CD8-positive, alpha-beta memory T cell (primary cell): ENCODE measurements around the gene GRID2. TPM values are rescaled to one million over a fixed set of nuclear protein-coding genes. Genes with fewer than 3 reads are reported as not detected.

Experiments used
- CTCF ChIA-PET: fragments of 350-600 bp; sonication (Branson Sonifier 250); formaldehyde crosslinking; loops from one replicate; lab custom pipeline; 2021; ENCODE audit warnings: antibody characterized with exemption; lab: Charles Lee
- POLR2A ChIA-PET: fragments of 350-600 bp; sonication (Branson Sonifier 250); formaldehyde crosslinking; loops from one replicate; lab custom pipeline; 2021; ENCODE audit warnings: antibody characterized with exemption; lab: Charles Lee
- DNase-seq, 5 donors: peaks; one replicate each; pipeline versions ENCODE4 v3.0.0 to v3.0.0-alpha.2; 2020 to 2022; ENCODE audit warnings: mixed read lengths in 1 of 5
- H3K27ac ChIP-seq: one replicate; pipeline ENCODE4 v1.7.0; 2013; ENCODE audit warnings: low read depth, mild to moderate bottlenecking, low read length, moderate library complexity
- H3K27me3 ChIP-seq: 2 replicates; pipeline ENCODE4 v1.7.0; 2013; ENCODE audit warnings: low read length, mild to moderate bottlenecking; ENCODE audit not compliant: insufficient read depth, poor library complexity, severe bottlenecking
- H3K36me3 ChIP-seq: 2 replicates; pipeline ENCODE4 v1.7.0; 2013; ENCODE audit warnings: mild to moderate bottlenecking, low read length, moderate library complexity; ENCODE audit not compliant: insufficient read depth
- H3K4me1 ChIP-seq: 2 replicates; pipeline ENCODE4 v1.7.0; 2013; ENCODE audit warnings: mild to moderate bottlenecking, low read length, moderate library complexity; ENCODE audit not compliant: insufficient read depth
- H3K4me3 ChIP-seq: 2 replicates; pipeline ENCODE4 v1.7.0; 2013; ENCODE audit warnings: mild to moderate bottlenecking, low read length
- H3K9me3 ChIP-seq: 2 replicates; pipeline ENCODE4 v1.7.0; 2013; ENCODE audit warnings: mild to moderate bottlenecking, low read length
- H3K27ac Mint-ChIP-seq, 8 donors: one replicate each; pipeline ENCODE4 v1.8.0; 2020 to 2021; ENCODE audit warnings: mixed read lengths in 8 of 8, mild to moderate bottlenecking in 6 of 8, inconsistent platforms in 3 of 8, moderate library complexity in 3 of 8
- H3K27me3 Mint-ChIP-seq, 2 donors: one replicate each; pipeline ENCODE4 v1.8.0; 2020 to 2021; ENCODE audit warnings: mixed read lengths in 2 of 2, mild to moderate bottlenecking in 1 of 2, moderate library complexity in 1 of 2
- H3K36me3 Mint-ChIP-seq, 3 donors: one replicate each; pipeline ENCODE4 v1.8.0; 2020 to 2021; ENCODE audit warnings: mixed read lengths in 3 of 3, inconsistent platforms in 1 of 3, mild to moderate bottlenecking in 1 of 3
- H3K4me1 Mint-ChIP-seq, 3 donors: one replicate each; pipeline ENCODE4 v1.8.0; 2020 to 2021; ENCODE audit warnings: mixed read lengths in 3 of 3, inconsistent platforms in 1 of 3, mild to moderate bottlenecking in 1 of 3
- H3K4me3 Mint-ChIP-seq, 7 donors: one replicate each; pipeline ENCODE4 v1.8.0; 2020 to 2021; ENCODE audit warnings: mixed read lengths in 7 of 7, mild to moderate bottlenecking in 6 of 7, moderate library complexity in 4 of 7, inconsistent platforms in 2 of 7
- H3K9me3 Mint-ChIP-seq, 5 donors: one replicate each; pipeline ENCODE4 v1.8.0; 2020 to 2022; ENCODE audit warnings: mixed read lengths in 5 of 5, mild to moderate bottlenecking in 3 of 5, moderate library complexity in 2 of 5, inconsistent platforms in 1 of 5
- polyA plus RNA-seq: library from polyadenylated mRNA; unstranded; fragments of 300-500 nt; fragmentation: Illumina TruSeq; gene quantifications from one replicate; pipeline ENCODE4 v1.2.3, GENCODE V29; 2021
- total RNA-seq, 2 experiments: library from RNA; stranded (reverse); gene quantifications; one replicate each; pipeline ENCODE4 v1.2.3, GENCODE V29; 2021

Gene GRID2
- total and polyA plus RNA-seq, 3 experiments from 2014 or later, result not detected

DNA sequence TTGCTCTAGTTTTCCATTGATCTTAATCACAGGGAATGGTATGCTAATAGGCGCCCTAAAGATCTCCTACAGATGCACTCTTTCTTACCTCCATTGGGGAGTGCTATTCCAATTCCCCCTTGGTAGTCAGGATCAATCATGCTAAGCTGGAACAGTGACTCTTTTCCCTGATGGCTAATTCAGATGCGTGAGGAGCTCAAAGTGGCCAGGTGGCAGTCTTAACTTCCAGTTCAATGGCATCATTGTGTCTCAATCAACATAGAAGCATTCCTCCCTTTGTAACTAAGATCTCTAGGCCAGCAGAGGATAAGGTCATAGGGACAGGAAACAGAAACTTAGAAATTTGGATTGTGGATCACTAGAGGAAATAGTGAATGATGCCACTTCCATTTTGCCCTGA is 216.8 kb downstream of the GRID2 start:
- DNase-seq, result no peak
- Histone ChIP-seq H3K27me3 (no peaks in the 10 kb centered on the region), H3K4me1 (no peaks in the 10 kb centered on the region), H3K27ac (no peak overlapping the region), H3K9me3 (no peaks in the 10 kb centered on the region), H3K4me3 (no peak overlapping the region), H3K36me3 (no peaks in the 10 kb centered on the region)
- POLR2A ChIA-PET, result no interaction called here
- H3K27me3 Mint-ChIP-seq, result no peaks in the 10 kb centered on the region
- no peaks in the 10 kb centered on the region for H3K4me1 Mint-ChIP-seq
- CTCF ChIA-PET, result no interaction called here
- peaks cover 0 to 13% (median 1%) of the 10 kb centered on the region in 5 donors for H3K9me3 Mint-ChIP-seq
- no peak overlapping the region for H3K27ac Mint-ChIP-seq
- no peaks in the 10 kb centered on the region for H3K36me3 Mint-ChIP-seq
- H3K4me3 Mint-ChIP-seq, result no peak overlapping the region

DNA sequence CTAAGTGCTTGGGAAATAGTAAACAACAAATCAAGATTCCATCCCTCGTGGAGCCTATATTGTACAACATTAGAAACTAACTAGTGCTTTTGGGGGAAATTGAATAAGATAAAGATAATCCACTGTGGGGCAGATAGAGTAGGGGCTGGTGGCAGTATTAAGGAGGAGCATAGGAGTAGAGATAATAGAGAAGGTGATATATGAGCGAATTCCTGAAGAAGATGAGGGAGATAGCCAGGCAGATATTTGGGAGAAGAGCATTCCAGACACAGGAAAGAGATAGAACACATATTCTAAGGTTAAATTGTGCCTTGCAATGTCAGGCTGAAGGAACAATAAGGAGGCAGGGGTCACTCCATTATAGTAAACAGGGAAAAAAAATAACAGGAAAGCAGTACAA is 218.2 kb downstream of the GRID2 start:
- Histone ChIP-seq H3K4me3 (no peak overlapping the region), H3K27ac (no peak overlapping the region), H3K4me1 (no peaks in the 10 kb centered on the region), H3K27me3 (no peaks in the 10 kb centered on the region), H3K9me3 (no peaks in the 10 kb centered on the region), H3K36me3 (no peaks in the 10 kb centered on the region)
- POLR2A ChIA-PET, result no interaction called here
- CTCF ChIA-PET, result no interaction called here
- DNase-seq, result no peak
- Mint-ChIP-seq H3K9me3 (peaks cover 0 to 11% (median 1%) of the 10 kb centered on the region in 5 donors), H3K27ac (no peak overlapping the region), H3K4me1 (no peaks in the 10 kb centered on the region), H3K36me3 (no peaks in the 10 kb centered on the region), H3K27me3 (no peaks in the 10 kb centered on the region), H3K4me3 (no peak overlapping the region)

DNA sequence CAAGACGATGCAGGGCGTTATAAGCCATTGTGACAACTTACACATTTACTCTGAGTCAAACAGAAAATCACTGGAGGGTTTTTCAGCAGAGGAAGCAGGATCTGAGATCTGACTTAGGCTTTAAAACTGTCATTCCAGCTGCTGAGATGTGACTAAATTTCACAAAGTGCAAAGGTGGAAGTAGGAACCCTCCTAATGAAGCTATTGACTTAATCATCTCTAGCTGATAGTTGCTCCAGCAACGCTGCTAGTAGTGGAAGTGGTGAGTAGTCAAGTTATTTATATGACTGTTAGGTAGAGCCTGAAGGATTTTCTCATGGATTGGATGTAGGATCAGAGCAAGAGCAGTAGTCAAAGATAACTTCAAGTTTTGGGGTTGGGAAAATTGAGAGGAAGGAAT is 218.6 kb downstream of the GRID2 start:
- Histone ChIP-seq H3K4me3 (no peak overlapping the region), H3K9me3 (no peaks in the 10 kb centered on the region), H3K36me3 (no peaks in the 10 kb centered on the region), H3K27ac (no peak overlapping the region), H3K27me3 (no peaks in the 10 kb centered on the region), H3K4me1 (no peaks in the 10 kb centered on the region)
- Mint-ChIP-seq H3K9me3 (peaks cover 0 to 11% (median 1%) of the 10 kb centered on the region in 5 donors), H3K27me3 (no peaks in the 10 kb centered on the region), H3K4me1 (no peaks in the 10 kb centered on the region), H3K36me3 (no peaks in the 10 kb centered on the region), H3K27ac (no peak overlapping the region), H3K4me3 (no peak overlapping the region)
- CTCF ChIA-PET, result no interaction called here
- POLR2A ChIA-PET, result no interaction called here
- no peak for DNase-seq

DNA sequence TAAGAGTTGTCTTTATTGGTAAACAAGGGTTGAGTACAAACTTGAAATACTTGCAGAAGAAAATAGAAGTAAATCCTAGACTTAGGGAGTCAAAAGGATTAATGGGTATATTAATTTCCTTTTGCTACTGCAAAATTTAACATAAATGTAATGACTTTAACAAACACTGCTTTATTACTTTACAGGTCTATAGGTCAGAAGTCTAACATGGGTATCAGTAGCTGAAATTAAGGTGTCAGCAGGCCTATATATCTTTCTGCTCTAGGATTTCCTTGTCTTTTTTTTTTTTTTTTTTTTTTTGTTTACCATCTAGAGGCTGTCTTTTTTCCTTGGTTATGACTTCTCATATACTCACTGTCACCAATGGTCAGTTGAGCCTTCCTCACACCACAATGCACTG is 220.4 kb downstream of the GRID2 start:
- no peak for DNase-seq
- Histone ChIP-seq H3K27me3 (no peaks in the 10 kb centered on the region), H3K9me3 (no peaks in the 10 kb centered on the region), H3K36me3 (no peaks in the 10 kb centered on the region), H3K4me3 (no peak overlapping the region), H3K4me1 (no peaks in the 10 kb centered on the region), H3K27ac (no peak overlapping the region)
- Mint-ChIP-seq H3K9me3 (peaks cover 0 to 8% (median 4%) of the 10 kb centered on the region in 5 donors), H3K4me3 (no peak overlapping the region), H3K36me3 (no peaks in the 10 kb centered on the region), H3K27ac (no peak overlapping the region), H3K27me3 (no peaks in the 10 kb centered on the region), H3K4me1 (no peaks in the 10 kb centered on the region)
- ChIA-PET CTCF (no interaction called here), POLR2A (no interaction called here)

DNA sequence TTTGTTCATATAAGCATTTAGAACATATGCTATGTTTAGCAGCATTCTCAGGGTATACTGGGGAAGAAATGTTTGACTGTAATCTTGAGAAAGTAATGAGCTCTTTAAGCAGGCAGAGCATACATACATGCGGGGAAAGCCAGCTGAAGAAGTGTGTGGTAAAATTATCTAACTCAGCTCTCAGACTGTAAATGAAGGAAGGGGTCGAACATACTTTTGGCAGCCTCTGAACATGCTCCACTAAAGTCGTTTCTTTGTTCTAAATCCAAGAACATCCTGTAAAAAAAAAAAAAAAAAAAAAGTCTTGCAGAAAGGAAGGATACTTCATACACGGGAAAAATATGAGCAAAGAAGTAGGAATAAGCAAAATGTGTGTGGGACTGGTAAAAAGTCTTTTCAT is 224.8 kb downstream of the GRID2 start:
- peaks cover 6 to 15% (median 10%) of the 10 kb centered on the region in 5 donors for H3K9me3 Mint-ChIP-seq
- no peak overlapping the region for H3K27ac ChIP-seq
- H3K27ac Mint-ChIP-seq, result no peak overlapping the region
- no peaks in the 10 kb centered on the region for H3K27me3 Mint-ChIP-seq
- no peak overlapping the region for H3K4me3 ChIP-seq
- CTCF ChIA-PET, result no interaction called here
- H3K4me1 Mint-ChIP-seq, result no peaks in the 10 kb centered on the region
- H3K4me1 ChIP-seq, result no peaks in the 10 kb centered on the region
- no peak for DNase-seq
- H3K36me3 ChIP-seq, result no peaks in the 10 kb centered on the region
- no peak overlapping the region for H3K4me3 Mint-ChIP-seq
- no peaks in the 10 kb centered on the region for H3K27me3 ChIP-seq
- H3K9me3 ChIP-seq, result no peaks in the 10 kb centered on the region
- H3K36me3 Mint-ChIP-seq, result no peaks in the 10 kb centered on the region
- POLR2A ChIA-PET, result no interaction called here

DNA sequence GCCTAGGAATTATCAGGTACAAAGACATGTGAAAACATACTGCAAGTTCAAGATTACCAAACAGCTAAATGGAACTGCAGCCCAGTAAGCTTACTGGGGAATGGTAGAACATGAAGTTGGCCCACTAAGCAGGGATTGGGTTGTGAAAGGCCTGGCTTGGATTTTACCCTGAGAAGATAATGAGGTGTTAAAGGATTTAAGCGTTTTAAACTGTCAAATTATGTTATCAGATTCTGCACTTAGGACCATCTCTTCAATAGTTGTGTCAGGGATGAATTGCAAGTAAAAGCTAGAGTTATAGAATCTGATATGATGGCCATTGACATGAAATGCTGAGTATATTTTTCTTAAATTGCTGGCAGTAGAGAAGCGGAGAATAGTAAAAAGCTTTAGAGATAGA is 225.7 kb downstream of the GRID2 start:
- no peaks in the 10 kb centered on the region for H3K36me3 ChIP-seq
- no peaks in the 10 kb centered on the region for H3K4me1 ChIP-seq
- no peaks in the 10 kb centered on the region for H3K36me3 Mint-ChIP-seq
- no peaks in the 10 kb centered on the region for H3K4me1 Mint-ChIP-seq
- no peak overlapping the region for H3K27ac Mint-ChIP-seq
- CTCF ChIA-PET, result no interaction called here
- peaks cover 6 to 19% (median 11%) of the 10 kb centered on the region in 5 donors for H3K9me3 Mint-ChIP-seq
- no peak overlapping the region for H3K27ac ChIP-seq
- no peaks in the 10 kb centered on the region for H3K9me3 ChIP-seq
- H3K4me3 Mint-ChIP-seq, result no peak overlapping the region
- H3K27me3 ChIP-seq, result no peaks in the 10 kb centered on the region
- no peak for DNase-seq
- H3K27me3 Mint-ChIP-seq, result no peaks in the 10 kb centered on the region
- no peak overlapping the region for H3K4me3 ChIP-seq
- POLR2A ChIA-PET, result no interaction called here

DNA sequence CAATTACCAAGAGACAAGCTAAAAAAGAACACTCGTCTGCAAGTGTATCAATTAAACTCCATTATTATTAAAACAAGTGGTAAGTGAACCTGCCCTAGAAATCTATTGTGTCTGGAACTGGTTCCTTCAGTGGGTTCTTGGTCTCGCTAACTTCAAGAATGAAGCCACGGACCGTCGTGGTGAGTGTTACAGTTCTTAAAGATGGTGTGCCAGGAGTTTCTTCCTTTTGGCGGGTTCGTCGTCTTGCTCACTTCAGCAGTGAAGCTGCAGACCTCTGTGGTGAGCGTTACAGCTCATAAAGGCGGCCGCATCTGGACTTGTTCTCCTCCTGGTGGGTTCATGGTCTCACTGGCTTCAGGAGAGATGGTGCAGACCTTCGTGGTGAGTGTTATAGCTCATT is 231.8 kb downstream of the GRID2 start:
- CTCF ChIA-PET, result no interaction called here
- no peaks in the 10 kb centered on the region for H3K4me1 Mint-ChIP-seq

DNA sequence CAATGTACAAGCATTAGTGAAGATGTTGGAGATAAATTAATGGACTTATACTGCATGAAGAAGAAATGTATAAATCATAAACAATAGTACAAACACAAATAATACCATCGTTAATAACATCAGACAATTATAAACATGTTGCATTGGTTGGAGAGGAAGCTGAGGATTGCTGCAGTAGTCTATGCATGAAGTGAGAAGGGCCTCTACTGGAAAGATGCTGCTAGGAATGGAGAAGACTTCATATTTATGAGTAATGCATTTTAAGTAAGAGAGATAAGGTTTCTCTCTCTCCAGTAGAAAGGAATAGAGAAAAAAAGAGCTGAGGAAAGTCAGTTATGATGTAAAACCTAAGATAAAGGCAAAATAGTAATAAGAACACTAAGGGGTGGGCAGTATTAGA is 247.8 kb downstream of the GRID2 start:
- H3K9me3 Mint-ChIP-seq, result peaks cover 2 to 15% (median 11%) of the 10 kb centered on the region in 5 donors
- no peak for DNase-seq
- Histone ChIP-seq H3K4me3 (no peak overlapping the region), H3K4me1 (no peaks in the 10 kb centered on the region), H3K27me3 (no peaks in the 10 kb centered on the region), H3K9me3 (no peaks in the 10 kb centered on the region), H3K27ac (no peak overlapping the region), H3K36me3 (no peaks in the 10 kb centered on the region)
- peak overlapping the region in 1 of 8 donors; percentile 1 for H3K27ac Mint-ChIP-seq
- H3K27me3 Mint-ChIP-seq, result no peaks in the 10 kb centered on the region
- H3K36me3 Mint-ChIP-seq, result no peaks in the 10 kb centered on the region
- H3K4me3 Mint-ChIP-seq, result no peak overlapping the region
- no peaks in the 10 kb centered on the region for H3K4me1 Mint-ChIP-seq
- POLR2A ChIA-PET, result no interaction called here
- CTCF ChIA-PET, result no interaction called here

More for the DNA sequence above, 231.8 kb downstream of the GRID2 start:
- H3K4me3 ChIP-seq, result no peak overlapping the region
- DNase-seq, result no peak
- no peaks in the 10 kb centered on the region for H3K4me1 ChIP-seq
- no peaks in the 10 kb centered on the region for H3K27me3 ChIP-seq
- Mint-ChIP-seq H3K9me3 (peaks cover 3 to 15% (median 8%) of the 10 kb centered on the region in 5 donors), H3K4me3 (no peak overlapping the region), H3K36me3 (no peaks in the 10 kb centered on the region), H3K27me3 (no peaks in the 10 kb centered on the region), H3K27ac (no peak overlapping the region)
- H3K36me3 ChIP-seq, result no peaks in the 10 kb centered on the region
- no peaks in the 10 kb centered on the region for H3K9me3 ChIP-seq
- POLR2A ChIA-PET, result no interaction called here
- no peak overlapping the region for H3K27ac ChIP-seq

DNA sequence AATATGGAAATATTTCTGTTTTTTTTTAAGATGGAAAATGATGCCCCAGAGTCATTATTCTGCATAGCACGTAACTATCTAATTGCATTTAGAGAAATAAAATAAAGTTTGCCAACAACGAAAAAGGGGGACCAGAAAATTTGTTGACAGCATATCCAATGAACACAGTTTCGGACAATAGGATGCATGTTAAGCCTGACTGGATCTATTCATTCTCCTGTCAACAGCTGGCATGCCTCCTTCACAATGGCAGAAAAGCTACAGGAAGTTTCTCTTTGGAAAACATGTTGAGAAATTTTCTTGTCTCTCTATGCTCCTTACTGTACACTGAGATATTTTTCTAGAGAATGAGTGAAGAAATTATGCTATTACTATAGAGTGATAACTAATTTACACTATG is 262.5 kb downstream of the GRID2 start:
- H3K9me3 Mint-ChIP-seq, result peaks cover 2 to 14% (median 3%) of the 10 kb centered on the region in 5 donors
- Histone ChIP-seq H3K36me3 (no peaks in the 10 kb centered on the region), H3K27ac (no peak overlapping the region), H3K4me3 (no peak overlapping the region), H3K4me1 (no peaks in the 10 kb centered on the region), H3K9me3 (no peaks in the 10 kb centered on the region), H3K27me3 (no peaks in the 10 kb centered on the region)
- no peak overlapping the region for H3K4me3 Mint-ChIP-seq
- no peaks in the 10 kb centered on the region for H3K27me3 Mint-ChIP-seq
- H3K4me1 Mint-ChIP-seq, result no peaks in the 10 kb centered on the region
- DNase-seq, result no peak
- ChIA-PET POLR2A (no interaction called here), CTCF (no interaction called here)
- no peaks in the 10 kb centered on the region for H3K36me3 Mint-ChIP-seq
- H3K27ac Mint-ChIP-seq, result no peak overlapping the region
